Inflammatory macrophage treated with lipopolysaccharide for 4 hours (primary cell): Measurements from ENCODE around the gene MAGEB17.
A peak's percentile ranks its signal among the peaks of the same experiment; 100 is the strongest.

Source experiments
- DNase-seq: peaks from one replicate; pipeline ENCODE4 v3.0.0-alpha.2; 2020

MAGEB17 gene

GRCh38 chrX:16210061-16210460 is 42.8 kb downstream of the MAGEB17 start:
- peak; percentile 58 for DNase-seq

GRCh38 chrX:16212024-16212423 is 44.7 kb downstream of the MAGEB17 start:
- no peak for DNase-seq

GRCh38 chrX:16212436-16212835 is 45.2 kb downstream of the MAGEB17 start:
- DNase-seq, result peak; percentile 25

- no peak for DNase-seq
Measured at GRCh38 chrX:16213961-16214360, 46.7 kb downstream of the MAGEB17 start.

GRCh38 chrX:16215660-16216059 is 48.4 kb downstream of the MAGEB17 start:
- no peak for DNase-seq
